Left colon (tissue), 2 donors: ENCODE data around the gene KLF12. TPM values are rescaled to one million over a fixed set of nuclear protein-coding genes. Genes with fewer than 3 reads are reported as not detected.

Experiments
- ATAC-seq: fragments of 200-7000 bp; cut with Tn5 transposase; one replicate; pipeline ENCODE4 v1.9.1; 2020; ENCODE audit warnings: mild to moderate bottlenecking, moderate library complexity
- DNase-seq, 2 donors: peaks; one replicate each; pipeline ENCODE4 v3.0.0-alpha.2; 2020
- intact Hi-C, 2 donors: fragments of 100-400 bp; cut with DNase I in 1 of 2; cut with micrococcal nuclease in 1 of 2; formaldehyde crosslinking; loops; one replicate each; pipeline versions ENCODE4 v1.11.2 to v1.14.0; 2022; cut with DNase I, micrococcal nuclease
- long read RNA-seq: library from polyadenylated mRNA; unstranded; transcript quantifications from one replicate; pipeline ENCODE4 v2.0.0, GENCODE V29; 2021
- total RNA-seq, 2 donors: library from RNA; stranded (reverse); fragmentation: NEBNext Ultra II Directional; extraction: Animal tissue kit (Norgen Biotek cat#: 25700); gene quantifications; one replicate each; pipeline ENCODE4 v1.2.1, GENCODE V29; 2021
- donor health status: DM: no; HTN: no; CAD: no.
- donor health status: DM: yes; HTN: yes; CAD: no.

The KLF12 gene
- 1 to 10 TPM; 7.9 to 9.5 TPM for total RNA-seq
- long read RNA-seq, partial matches to known transcripts: 0 of 3 reads
- long read RNA-seq, other reads (novel, unspliced or antisense): 3 of 3 reads

- intact Hi-C loops: loop anchor here in 1 of 2 donors (5.0 kb wide), 1 partner anchor 153 kb away; no protein-coding TSS in a partner anchor
- DNase-seq (peak; percentile 90 to 93), ATAC-seq (peak; percentile 75)
Observed at GRCh38 chr13:74134221-74134776, at the start of gene KLF12. Gene KLF12, minus strand, starts transcription at chr13:74134404.

DNA sequence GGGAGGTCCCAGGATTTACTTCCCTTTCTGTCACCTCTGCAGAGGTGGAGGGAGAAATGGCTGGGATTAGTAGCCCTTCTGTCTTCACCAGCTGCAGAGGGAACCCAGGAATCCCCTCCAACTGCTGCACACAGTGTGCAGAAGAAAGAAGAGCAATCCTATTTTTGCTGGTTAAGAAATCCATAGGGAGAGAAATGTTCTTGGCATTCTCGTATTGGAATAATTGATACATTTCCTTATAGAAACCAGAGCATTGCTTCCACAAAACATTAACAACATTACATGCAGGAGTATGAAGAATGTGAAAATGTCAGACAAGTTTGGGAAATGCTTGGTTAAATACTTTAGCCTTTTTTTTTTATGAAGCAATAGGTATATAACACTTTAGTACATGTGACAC lies 48.3 kb upstream of the KLF12 start:
- no peak for ATAC-seq
- no peak for DNase-seq
- intact Hi-C loops: no loop called here

DNA sequence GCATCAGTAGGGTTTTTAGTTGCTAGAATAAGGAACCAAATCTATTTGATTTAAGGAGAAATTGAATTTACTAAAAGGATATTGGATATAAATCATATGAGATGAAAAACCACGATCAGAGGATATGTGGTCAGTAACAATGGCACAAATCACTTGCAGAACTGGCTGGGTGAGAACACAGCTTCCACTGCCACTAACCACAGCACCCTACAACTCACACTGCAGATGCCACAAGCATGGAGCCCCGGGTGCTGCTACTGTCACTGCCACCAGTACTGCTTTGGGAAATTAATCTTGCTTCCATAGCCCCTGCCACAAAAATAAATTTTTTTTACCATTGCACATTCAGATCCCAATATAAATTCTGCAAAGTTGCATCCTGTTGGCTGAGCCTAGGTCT lies 40.6 kb upstream of the KLF12 start:
- ATAC-seq: no peak
- DNase-seq: no peak
- intact Hi-C loops: no loop called here

- intact Hi-C loops: no loop called here
- ATAC-seq (no peak), DNase-seq (no peak)
Observed at GRCh38 chr13:74173822-74174221, 39.6 kb upstream of the KLF12 start.

- intact Hi-C loops: no loop called here
- DNase-seq (no peak), ATAC-seq (no peak)
Observed at GRCh38 chr13:74171641-74172040, 37.4 kb upstream of the KLF12 start.

DNA sequence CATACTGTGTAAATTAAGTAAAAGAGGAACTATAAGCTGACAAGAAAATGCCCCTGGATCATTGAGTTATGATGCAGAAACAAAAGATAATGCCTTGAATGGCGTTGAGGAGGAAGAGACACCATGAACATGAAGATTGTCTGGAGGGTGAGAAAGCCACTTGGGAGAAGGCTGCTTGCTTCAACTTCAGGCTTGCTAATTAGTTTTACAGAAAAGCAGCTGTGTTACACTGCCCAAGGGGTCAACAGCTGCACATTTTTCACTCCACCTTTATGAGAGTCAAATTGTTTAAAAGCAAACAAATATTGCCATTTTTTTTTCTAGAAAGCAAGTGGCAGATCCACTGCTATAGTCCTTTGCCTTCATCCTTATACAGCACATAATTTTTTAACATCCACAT lies 35.5 kb upstream of the KLF12 start:
- ATAC-seq (no peak), DNase-seq (no peak)
- intact Hi-C loops: no loop called here

- ATAC-seq (peak; percentile 93), DNase-seq (no peak)
- intact Hi-C loops: no loop called here
Observed at GRCh38 chr13:74168263-74168675, 34.1 kb upstream of the KLF12 start.

DNA sequence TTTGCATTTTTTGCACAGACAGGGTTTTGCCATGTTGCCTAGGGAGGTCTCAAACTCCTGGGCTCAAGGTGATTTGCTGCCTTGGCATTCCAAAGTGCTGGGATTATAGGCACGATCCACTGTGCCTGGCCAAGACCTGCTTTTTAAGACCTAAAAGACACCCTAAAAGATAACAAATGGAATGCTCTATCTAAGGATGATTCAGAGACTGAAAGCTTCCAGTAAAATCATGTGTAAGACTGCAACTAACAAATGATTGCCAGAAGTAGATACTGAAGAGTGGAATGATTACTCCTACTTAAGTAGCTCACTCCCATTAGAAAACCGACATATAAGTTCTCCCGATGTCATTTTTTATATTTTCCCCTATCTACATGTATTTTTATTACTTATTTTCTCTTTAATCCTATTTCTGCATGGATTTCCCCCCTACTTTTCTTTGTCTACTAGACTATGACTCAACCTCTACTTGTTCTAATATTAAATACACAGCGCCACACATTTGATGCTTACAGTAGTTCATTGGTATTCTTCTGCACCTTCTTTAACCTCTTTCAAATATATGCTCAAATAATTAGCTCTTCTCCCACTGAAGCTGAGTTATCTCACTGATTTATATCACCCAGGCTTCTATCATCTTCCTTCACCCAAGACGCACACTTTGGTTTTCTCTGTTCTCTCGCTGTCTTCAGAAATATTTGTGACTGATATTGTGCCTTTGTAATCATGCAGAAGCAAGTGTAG lies 32.2 kb upstream of the KLF12 start:
- intact Hi-C loops: no loop called here
- no peak for DNase-seq
- ATAC-seq: no peak

- DNase-seq (no peak), ATAC-seq (no peak)
- intact Hi-C loops: no loop called here
Observed at GRCh38 chr13:74162782-74163181, 28.6 kb upstream of the KLF12 start.

DNA sequence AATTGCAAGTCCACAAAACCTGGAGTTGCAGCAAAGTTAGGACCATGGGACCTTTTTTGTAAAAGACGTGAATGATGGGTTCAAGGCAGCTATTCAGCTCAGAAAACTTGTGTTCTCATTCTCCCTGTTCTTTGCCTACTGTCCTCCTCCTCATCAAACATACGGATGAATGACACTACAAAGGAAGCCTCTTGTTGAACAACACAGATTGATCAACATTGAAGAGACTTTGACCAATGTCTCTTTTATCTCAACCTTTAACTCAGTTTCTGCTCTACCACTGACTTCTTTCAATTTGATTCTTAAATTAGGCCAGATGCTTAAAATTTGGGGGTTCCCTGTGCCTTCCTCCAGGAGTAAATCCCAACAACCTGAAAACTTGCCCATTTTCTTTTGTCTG lies 27.9 kb upstream of the KLF12 start:
- DNase-seq (no peak), ATAC-seq (no peak)
- intact Hi-C loops: no loop called here

DNA sequence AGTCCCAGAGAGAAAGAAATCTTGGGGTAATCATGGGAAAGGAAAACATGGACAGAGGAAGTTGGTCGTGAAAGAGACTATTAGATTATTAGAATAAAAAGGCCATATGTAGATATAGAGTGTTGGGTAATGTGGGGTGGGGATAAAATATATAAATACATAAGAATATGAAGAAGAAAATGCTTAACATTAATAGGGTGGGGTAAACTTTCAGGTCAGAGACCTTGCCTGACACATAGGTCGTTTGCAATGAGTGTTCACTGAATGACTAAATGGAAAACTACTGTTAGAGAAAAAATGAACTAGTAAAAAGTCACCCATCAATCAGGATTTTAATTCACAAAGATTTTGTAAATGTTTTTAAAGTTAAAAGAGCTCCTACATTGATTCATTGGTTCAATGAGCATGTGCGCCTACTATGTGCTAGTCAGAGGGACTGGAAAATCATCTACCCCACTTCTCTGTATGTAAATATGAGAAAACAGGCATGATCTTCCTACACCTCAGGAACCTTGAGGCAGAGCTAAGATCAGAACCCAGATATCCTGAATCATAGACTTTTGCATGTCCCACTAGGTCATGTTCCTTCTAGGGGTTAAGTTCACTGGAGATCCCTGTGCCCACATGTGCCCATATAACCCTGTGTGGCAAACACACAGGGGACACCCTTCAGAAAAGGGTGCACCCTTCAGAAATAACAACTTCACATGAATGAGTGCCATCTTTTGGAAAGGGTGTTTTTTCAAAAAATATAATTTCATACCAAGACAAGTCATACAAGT lies 24.6 kb upstream of the KLF12 start:
- no peak for DNase-seq
- no peak for ATAC-seq
- intact Hi-C loops: no loop called here

DNA sequence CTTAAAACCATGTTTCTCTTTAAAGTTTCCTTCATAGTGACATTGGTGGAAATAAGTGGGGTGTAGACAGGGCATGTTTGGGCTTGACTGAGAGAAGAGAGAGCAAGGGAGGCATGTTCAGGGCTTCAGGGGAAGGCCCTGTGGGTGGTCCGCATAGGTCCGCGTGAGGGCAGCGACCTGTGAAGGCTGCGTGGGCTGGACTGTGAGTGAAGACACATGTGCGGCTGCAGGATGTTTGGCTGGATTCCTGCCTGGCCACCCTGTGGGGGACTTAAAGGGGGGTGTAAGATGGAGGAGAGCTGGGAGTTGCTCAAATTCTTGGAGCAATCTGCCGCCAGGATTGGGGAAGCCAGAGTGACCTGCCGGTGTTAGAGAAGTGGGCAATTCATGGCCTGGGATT lies 23.8 kb upstream of the KLF12 start:
- intact Hi-C loops: no loop called here
- no peak for ATAC-seq
- DNase-seq: no peak

GRCh38 chr13:74154981-74155380 lies 20.8 kb upstream of the KLF12 start:
- intact Hi-C loops: no loop called here
- DNase-seq: no peak
- no peak for ATAC-seq

DNA sequence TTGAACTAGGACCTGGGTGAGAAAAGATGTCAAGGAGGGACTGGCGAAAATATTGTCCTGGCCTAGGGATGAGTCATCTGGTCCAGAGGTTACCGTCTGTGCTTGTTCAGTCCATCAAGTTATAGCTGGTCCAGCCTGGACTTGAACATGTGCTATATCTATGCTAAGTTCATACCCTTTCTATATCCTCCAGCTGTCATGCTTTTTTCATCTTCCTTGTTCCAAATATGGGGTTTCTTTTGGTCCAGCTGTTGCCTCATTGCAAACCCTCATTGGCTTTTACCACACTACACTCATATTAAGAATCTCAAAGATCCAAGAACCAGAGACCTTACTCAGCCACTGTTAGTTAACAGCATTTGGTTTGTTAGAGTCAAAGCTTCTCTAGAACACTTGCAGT lies 19.1 kb upstream of the KLF12 start:
- ATAC-seq (no peak), DNase-seq (no peak)
- intact Hi-C loops: no loop called here

- no peak for DNase-seq
Observed at GRCh38 chr13:74151859-74152258, 17.7 kb upstream of the KLF12 start.

GRCh38 chr13:74148352-74148751 lies 14.1 kb upstream of the KLF12 start:
- intact Hi-C loops: loop anchor here in 1 of 2 donors (10.0 kb wide), 2 partner anchors 314 to 394 kb away; no protein-coding TSS in a partner anchor
- DNase-seq: no peak
- ATAC-seq: no peak

More at GRCh38 chr13:74151859-74152258, 17.7 kb upstream of the KLF12 start:
- ATAC-seq: no peak
- intact Hi-C loops: no loop called here

- intact Hi-C loops: loop anchor here in 1 of 2 donors (10.0 kb wide), 2 partner anchors 311 to 391 kb away; no protein-coding TSS in a partner anchor
- no peak for ATAC-seq
- no peak for DNase-seq
Observed at GRCh38 chr13:74145249-74145975, 11.2 kb upstream of the KLF12 start.

GRCh38 chr13:74144269-74144668 lies 10.1 kb upstream of the KLF12 start:
- intact Hi-C loops: loop anchor here in 1 of 2 donors (10.0 kb wide), 2 partner anchors 309 to 389 kb away; no protein-coding TSS in a partner anchor
- ATAC-seq (no peak), DNase-seq (no peak)

DNA sequence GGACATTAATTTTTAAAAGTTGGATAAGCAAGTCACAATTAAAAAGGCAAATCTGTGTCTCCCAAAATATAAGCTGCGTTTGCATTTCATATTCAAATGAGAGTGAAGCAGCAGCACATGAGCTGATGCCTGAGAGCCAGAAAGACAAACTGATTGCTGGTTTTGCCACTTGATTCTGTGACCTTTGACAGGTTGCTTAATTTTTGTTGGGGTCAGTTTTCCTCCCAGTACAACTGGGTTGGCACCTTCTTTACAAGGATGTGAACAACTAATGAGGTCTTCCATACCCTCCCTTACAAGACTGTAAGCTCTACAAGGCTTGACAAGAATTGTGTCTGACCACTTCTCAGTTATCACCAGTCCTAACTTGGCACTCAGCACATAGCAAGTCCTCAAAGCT lies 8.1 kb upstream of the KLF12 start:
- no peak for DNase-seq
- intact Hi-C loops: loop anchor here in 1 of 2 donors (10.0 kb wide), 2 partner anchors 307 to 387 kb away; no protein-coding TSS in a partner anchor
- ATAC-seq: no peak
